ENCODE measurements around the gene ZBTB11.
"Not testable (repeated sequence)": the region's sequence is repeated elsewhere in the genome, so short reads cannot be mapped to it uniquely, and the experiment has no call there.

- TF ChIP-seq, protein P1, sequence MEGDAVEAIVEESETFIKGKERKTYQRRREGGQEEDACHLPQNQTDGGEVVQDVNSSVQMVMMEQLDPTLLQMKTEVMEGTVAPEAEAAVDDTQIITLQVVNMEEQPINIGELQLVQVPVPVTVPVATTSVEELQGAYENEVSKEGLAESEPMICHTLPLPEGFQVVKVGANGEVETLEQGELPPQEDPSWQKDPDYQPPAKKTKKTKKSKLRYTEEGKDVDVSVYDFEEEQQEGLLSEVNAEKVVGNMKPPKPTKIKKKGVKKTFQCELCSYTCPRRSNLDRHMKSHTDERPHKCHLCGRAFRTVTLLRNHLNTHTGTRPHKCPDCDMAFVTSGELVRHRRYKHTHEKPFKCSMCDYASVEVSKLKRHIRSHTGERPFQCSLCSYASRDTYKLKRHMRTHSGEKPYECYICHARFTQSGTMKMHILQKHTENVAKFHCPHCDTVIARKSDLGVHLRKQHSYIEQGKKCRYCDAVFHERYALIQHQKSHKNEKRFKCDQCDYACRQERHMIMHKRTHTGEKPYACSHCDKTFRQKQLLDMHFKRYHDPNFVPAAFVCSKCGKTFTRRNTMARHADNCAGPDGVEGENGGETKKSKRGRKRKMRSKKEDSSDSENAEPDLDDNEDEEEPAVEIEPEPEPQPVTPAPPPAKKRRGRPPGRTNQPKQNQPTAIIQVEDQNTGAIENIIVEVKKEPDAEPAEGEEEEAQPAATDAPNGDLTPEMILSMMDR (IDR thresholded peaks at IDR 0.05; ENCODE audit: poor library complexity), result not testable (repeated sequence)
- not testable (repeated sequence) for TF ChIP-seq EZH2 (IDR thresholded peaks at IDR 0.05; ENCODE audit: borderline replicate concordance); EZH2phosphoT487 (IDR thresholded peaks at IDR 0.05; ENCODE audit: low read depth, severe bottlenecking, unreplicated experiment)
These were observed 63.9 kb downstream of the ZBTB11 start for GRCh38 chr3:101613014-101613413.

Measured in hepatocyte (in vitro differentiated cells).